ENCODE results near the gene CLDN4. TPM values are rescaled to one million over a fixed set of nuclear protein-coding genes. Genes with fewer than 3 reads are reported as not detected.

Gene CLDN4
- total and polyA plus RNA-seq, 2 experiments from 2014 or later = 570 to 909 TPM

- Histone ChIP-seq H3K27ac (no peak overlapping the region), H3K4me1 (ENCODE audit: insufficient read depth) (peaks cover 27% of the 10 kb centered on the region), H3K4me2 (no peak overlapping the region), H3K9me3 (ENCODE audit: low read depth) (no peaks in the 10 kb centered on the region), H2AFZ (no peak overlapping the region), H3K9me2 (replicated peaks; ENCODE audit: insufficient read depth) (no peaks in the 10 kb centered on the region), H3K27me3 (no peaks in the 10 kb centered on the region), H3K36me3 (replicated peaks; ENCODE audit: insufficient read depth, low read depth) (no peaks in the 10 kb centered on the region), H4K20me1 (ENCODE audit: insufficient read depth, poor library complexity, severe bottlenecking) (no peaks in the 10 kb centered on the region), H3K4me3 (no peak overlapping the region), H3K79me2 (no peaks in the 10 kb centered on the region)
- no peak for DNase-seq (ENCODE audit: low spot score)
- WGBS (ENCODE audit: low lambda C conversion rate, missing lambda C conversion rate) = 57% methylated on average over 20 of the region's 20 CpGs
- no peak for TF ChIP-seq EZH2 (IDR thresholded peaks at IDR 0.05; ENCODE audit: borderline replicate concordance)
- no peak for TF ChIP-seq EZH2phosphoT487 (IDR thresholded peaks at IDR 0.05; ENCODE audit: low read depth, severe bottlenecking, unreplicated experiment)
- no peak for TF ChIP-seq CTCF (IDR thresholded peaks at IDR 0.05; ENCODE audit: poor library complexity)
Measured at GRCh38 chr7:73871163-73872011, 40.6 kb downstream of the CLDN4 start.

- 84% methylated on average over 13 of the region's 13 CpGs for WGBS (ENCODE audit: low lambda C conversion rate, missing lambda C conversion rate)
Measured at GRCh38 chr7:73872056-73872908, 41.5 kb downstream of the CLDN4 start.

GRCh38 chr7:73876361-73876760 lies 45.6 kb downstream of the CLDN4 start:
- Histone ChIP-seq H3K9me3 (ENCODE audit: low read depth) (no peaks in the 10 kb centered on the region), H3K36me3 (replicated peaks; ENCODE audit: insufficient read depth, low read depth) (no peaks in the 10 kb centered on the region), H3K27me3 (peaks cover 9% of the 10 kb centered on the region), H3K4me1 (ENCODE audit: insufficient read depth) (peaks cover 8% of the 10 kb centered on the region), H3K4me3 (no peak overlapping the region), H3K9me2 (replicated peaks; ENCODE audit: insufficient read depth) (no peaks in the 10 kb centered on the region), H4K20me1 (ENCODE audit: insufficient read depth, poor library complexity, severe bottlenecking) (no peaks in the 10 kb centered on the region), H2AFZ (no peak overlapping the region), H3K27ac (no peak overlapping the region), H3K4me2 (no peak overlapping the region), H3K79me2 (no peaks in the 10 kb centered on the region)
- TF ChIP-seq EZH2 (IDR thresholded peaks at IDR 0.05; ENCODE audit: borderline replicate concordance) = no peak
- TF ChIP-seq EZH2phosphoT487 (IDR thresholded peaks at IDR 0.05; ENCODE audit: low read depth, severe bottlenecking, unreplicated experiment) = no peak
- no peak for TF ChIP-seq CTCF (IDR thresholded peaks at IDR 0.05; ENCODE audit: poor library complexity)
- 97% methylated on average over 8 of the region's 8 CpGs for WGBS (ENCODE audit: low lambda C conversion rate, missing lambda C conversion rate)
- no peak for DNase-seq (ENCODE audit: low spot score)

More at GRCh38 chr7:73872056-73872908, 41.5 kb downstream of the CLDN4 start:
- Histone ChIP-seq H4K20me1 (ENCODE audit: insufficient read depth, poor library complexity, severe bottlenecking) (no peaks in the 10 kb centered on the region), H3K9me2 (replicated peaks; ENCODE audit: insufficient read depth) (no peaks in the 10 kb centered on the region), H3K36me3 (replicated peaks; ENCODE audit: insufficient read depth, low read depth) (no peaks in the 10 kb centered on the region), H3K27ac (no peak overlapping the region), H3K79me2 (no peaks in the 10 kb centered on the region), H3K4me1 (ENCODE audit: insufficient read depth) (peaks cover 27% of the 10 kb centered on the region), H2AFZ (no peak overlapping the region), H3K4me2 (no peak overlapping the region), H3K27me3 (no peaks in the 10 kb centered on the region), H3K9me3 (ENCODE audit: low read depth) (no peaks in the 10 kb centered on the region), H3K4me3 (no peak overlapping the region)
- DNase-seq (ENCODE audit: low spot score) = no peak
- TF ChIP-seq EZH2phosphoT487 (IDR thresholded peaks at IDR 0.05; ENCODE audit: low read depth, severe bottlenecking, unreplicated experiment) (no peak), EZH2 (IDR thresholded peaks at IDR 0.05; ENCODE audit: borderline replicate concordance) (no peak), CTCF (IDR thresholded peaks at IDR 0.05; ENCODE audit: poor library complexity) (no peak)
